Measurements from ENCODE around the gene KNL1.
"Not testable (repeated sequence)": the region's sequence is repeated elsewhere in the genome, so short reads cannot be mapped to it uniquely, and the experiment has no call there.

KNL1 gene, protein sequence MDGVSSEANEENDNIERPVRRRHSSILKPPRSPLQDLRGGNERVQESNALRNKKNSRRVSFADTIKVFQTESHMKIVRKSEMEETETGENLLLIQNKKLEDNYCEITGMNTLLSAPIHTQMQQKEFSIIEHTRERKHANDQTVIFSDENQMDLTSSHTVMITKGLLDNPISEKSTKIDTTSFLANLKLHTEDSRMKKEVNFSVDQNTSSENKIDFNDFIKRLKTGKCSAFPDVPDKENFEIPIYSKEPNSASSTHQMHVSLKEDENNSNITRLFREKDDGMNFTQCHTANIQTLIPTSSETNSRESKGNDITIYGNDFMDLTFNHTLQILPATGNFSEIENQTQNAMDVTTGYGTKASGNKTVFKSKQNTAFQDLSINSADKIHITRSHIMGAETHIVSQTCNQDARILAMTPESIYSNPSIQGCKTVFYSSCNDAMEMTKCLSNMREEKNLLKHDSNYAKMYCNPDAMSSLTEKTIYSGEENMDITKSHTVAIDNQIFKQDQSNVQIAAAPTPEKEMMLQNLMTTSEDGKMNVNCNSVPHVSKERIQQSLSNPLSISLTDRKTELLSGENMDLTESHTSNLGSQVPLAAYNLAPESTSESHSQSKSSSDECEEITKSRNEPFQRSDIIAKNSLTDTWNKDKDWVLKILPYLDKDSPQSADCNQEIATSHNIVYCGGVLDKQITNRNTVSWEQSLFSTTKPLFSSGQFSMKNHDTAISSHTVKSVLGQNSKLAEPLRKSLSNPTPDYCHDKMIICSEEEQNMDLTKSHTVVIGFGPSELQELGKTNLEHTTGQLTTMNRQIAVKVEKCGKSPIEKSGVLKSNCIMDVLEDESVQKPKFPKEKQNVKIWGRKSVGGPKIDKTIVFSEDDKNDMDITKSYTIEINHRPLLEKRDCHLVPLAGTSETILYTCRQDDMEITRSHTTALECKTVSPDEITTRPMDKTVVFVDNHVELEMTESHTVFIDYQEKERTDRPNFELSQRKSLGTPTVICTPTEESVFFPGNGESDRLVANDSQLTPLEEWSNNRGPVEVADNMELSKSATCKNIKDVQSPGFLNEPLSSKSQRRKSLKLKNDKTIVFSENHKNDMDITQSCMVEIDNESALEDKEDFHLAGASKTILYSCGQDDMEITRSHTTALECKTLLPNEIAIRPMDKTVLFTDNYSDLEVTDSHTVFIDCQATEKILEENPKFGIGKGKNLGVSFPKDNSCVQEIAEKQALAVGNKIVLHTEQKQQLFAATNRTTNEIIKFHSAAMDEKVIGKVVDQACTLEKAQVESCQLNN (N-terminal part only)

DNA sequence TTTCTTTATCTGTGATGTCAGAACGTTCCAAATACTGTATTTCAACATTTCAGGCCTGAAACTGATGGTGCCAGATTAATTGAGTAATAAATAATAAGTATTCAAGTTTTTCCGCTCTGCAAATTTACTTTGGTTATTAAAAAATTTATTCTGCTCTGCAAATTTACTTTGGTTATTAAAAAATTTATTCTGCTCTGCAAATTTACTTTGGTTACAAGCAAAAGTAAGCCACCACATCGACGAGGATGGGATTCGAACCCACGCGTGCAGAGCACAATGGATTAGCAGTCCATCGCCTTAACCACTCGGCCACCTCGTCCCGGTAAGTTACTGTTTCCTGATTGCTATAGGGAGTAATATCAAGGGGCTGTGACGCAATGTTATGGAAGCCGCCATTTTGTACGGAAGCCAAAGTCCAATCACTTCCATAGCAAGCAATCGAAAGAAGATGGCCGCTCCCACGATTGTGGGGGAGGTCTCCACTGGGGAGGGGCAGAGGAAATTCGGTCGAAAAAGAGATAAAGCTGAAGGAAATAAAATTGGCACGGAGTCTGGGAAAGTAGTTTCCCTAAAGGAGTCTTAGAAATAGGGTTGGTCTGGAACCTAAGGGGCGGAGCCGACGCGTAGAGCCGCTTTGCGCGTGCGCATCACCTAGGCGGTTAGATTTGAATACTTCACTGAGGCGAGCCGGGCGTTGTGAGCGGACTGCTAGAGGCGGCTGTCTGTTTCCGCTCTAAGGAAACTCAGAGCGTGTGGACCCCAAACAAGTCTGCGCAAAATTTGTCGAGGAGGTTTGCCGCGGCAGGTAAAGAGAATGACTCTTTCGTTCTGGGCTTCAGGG, at the start of gene KNL1:
TSS of gene KNL1 (plus strand) at position 662 of the 841 bp plus-strand sequence. CDS start 8,683 bp downstream, outside the sequence.
- peak; percentile 83 for DNase-seq

DNA sequence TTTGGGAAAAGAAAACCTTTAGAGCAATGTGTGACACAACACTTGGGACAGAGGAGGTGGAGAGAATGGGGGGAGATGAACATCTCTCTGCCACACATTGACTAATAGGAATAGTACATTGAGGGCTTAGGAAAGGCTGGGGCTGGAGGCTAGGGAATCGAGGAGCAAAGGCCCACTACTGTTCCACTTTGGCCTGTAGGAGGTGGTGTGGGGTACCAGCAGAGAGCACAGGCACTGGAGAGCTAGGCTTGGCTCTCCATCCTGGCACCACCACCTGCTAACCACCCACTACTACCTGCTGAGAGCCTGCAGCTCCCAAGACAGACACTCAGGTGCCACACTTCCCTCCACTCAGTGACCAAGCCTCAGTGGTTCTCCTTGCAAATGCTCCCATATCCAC, 48.6 kb upstream of the KNL1 start:
- DNase-seq: no peak

DNA sequence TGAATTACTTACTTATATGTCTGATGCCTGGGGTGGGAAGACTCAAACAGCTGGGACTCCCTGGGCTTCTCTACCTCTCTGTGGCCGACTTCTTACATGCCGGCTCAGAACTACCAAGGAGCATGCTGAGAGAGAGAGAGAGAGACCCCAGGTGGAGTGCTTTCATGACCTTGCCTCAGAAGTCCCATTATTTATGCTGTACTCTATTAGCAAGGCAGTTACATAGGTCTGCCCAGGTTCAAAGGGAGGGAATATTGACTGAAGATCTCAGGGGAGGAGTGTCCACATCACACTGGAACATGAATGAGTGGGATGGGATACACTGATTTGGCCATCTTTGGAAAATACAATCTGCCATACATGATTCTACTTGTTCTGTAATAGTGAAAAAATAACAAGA, 45.4 kb upstream of the KNL1 start:
- DNase-seq: no peak

DNA sequence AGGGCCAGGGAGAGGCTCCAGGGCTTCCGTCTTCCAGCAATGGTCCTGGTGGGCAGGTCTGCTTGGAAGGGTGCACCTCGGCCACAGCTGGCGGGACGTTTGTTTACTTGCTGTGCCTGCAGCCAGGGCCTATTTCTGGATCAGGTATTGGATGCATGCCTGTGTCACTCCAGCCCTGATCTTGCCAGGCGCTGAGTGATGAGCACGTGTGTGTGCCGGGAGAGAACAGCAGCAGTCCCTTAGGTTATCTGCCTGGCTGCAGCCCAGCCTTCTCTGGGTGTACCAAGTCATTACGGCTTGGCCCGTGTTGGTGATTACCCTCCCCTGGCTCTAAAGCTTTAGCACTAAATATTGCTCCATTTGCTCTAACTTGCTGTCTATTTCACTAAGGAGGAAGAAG, 44.2 kb upstream of the KNL1 start:
- no peak for DNase-seq

DNA sequence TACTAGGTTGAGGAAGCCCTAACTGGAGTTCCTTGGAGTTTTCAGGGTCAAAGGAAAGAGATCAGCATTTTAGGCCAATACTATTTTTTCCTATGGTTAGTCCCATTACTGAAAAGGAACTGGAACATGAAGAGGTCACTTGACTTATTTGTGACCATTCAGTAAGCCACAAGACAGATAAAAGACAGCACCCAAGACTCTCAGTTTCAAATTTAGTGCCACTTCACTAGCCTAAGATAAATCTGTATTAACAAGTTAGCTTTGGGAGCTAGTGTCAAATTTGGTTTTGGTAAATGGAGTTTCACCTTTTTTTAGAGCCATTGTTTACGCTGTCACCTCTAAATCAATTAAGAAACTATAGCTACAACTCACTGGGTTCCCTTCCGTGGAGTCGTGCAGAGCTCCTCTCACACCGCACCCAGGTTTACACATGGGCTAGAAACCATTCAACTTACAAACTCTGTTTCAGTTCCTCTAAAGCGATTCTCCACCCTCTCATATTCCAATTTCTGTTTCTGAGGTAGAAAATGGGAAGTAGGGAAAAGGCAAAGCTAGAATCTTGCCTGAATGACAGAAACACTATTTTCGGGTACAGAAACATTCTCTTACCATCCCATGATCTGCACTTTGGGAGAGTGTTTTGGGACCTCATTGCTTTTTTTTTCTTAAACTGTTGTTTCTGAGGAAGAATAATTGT, 43.6 kb upstream of the KNL1 start:
- no peak for DNase-seq

DNA sequence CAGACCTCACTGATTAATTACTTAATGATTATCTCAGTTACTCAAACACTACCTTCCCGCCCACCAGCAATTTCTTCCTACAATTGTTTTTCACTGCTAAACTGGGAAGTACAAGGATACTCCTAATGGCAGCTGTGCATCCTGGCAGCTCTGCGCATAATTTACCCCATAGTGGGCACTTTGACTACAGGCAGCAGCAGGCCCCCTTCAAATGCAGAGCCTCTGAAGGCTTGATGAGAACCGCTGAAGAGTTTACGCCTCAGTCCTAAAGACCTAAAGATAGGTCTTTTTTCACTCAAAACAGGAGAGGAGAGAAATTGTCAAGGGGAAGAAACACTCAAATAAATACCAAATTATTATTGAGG, 39.9 kb upstream of the KNL1 start:
- no peak for DNase-seq

DNA sequence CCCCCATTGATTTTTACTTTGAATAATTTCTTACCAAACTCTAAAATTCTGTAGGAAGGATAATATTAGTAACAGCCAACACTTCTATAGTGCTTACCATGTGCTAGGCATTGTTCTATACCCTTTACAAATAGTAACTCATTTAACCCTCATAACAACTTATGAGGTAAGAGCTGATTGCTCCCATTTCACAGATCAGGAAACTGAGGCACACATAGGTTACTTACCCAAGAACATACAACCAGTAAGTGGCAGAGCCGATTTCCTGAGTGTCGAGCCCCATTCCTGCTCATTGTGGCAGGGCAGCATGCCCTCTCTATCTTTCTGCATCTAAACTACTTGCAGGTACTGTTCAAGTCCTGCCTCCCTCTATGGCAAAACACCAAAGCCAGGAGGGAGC, 38.2 kb upstream of the KNL1 start:
- no peak for DNase-seq

DNA sequence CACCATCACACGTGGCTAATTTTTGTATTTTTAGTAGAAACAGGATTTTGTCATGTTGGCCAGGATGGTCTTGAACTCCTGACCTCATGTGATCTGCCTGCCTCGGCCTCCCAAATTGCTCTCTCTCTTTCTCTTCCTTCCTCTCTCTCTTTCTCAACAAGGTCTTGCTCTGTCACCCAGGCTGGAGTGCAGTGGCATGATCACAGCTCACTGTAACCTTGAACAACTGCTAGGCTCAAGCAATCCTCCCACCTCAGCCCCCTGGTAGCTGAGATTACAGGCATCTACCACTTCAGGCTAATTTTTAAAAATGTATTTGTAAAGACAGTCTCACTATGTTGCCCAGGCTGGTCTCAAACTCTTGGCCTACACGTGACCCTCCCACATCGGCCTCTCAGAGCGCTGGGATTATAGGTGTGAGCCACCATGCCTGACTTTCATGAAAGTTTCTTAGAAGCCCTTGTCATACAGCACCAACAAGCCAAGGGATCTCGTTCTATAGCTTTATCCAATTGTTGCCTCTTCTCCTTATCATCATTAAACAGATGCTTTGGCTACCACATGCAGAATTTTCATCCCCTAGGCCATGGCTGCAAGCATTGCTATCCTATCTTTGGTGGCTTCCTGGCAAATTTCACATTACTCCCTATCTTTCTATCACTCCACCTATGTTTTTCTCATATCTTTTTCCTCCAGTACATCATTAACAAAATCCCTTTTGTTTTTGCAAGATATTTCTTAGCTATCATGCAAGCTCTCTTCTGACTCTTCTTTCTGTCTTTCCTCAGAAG, 34.9 kb upstream of the KNL1 start:
- no peak for DNase-seq

DNA sequence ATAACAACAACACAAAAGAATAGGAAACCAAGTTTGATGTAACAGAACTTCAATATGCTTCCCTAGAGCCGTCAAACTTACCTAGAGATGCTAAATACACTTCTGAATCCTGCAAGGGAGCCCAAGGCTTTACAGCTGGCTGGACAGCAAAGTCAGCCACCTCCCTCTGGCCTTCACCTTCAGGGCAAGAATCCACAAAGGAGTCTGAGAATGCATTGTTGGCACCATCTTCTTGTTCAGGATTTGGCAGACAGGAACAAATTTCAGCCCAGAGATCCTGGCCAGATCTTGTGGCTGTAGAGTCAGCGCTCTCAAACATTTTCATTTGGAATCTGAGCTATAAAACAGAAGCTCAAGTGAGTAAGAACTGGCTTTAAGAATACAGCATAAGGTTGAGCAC, 31.4 kb upstream of the KNL1 start:
- no peak for DNase-seq

DNA sequence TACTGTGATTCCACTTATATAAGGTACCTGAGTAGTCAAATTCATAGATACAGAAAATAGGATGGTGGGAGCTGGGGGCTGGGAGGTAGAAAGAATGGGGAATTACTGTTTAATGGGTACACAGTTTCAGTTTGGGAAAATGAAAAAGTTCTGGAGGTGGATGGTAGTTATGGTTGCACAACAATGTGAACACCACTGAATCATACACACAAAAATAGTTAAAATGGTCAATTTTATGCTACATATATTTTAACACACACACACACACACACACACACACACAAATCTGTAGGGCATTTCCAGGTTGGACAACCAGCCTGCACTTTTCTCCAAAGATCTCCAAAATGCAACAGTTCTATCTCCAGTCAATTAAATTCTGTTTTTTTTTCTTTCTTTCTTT, 30.6 kb upstream of the KNL1 start:
- no peak for DNase-seq

DNA sequence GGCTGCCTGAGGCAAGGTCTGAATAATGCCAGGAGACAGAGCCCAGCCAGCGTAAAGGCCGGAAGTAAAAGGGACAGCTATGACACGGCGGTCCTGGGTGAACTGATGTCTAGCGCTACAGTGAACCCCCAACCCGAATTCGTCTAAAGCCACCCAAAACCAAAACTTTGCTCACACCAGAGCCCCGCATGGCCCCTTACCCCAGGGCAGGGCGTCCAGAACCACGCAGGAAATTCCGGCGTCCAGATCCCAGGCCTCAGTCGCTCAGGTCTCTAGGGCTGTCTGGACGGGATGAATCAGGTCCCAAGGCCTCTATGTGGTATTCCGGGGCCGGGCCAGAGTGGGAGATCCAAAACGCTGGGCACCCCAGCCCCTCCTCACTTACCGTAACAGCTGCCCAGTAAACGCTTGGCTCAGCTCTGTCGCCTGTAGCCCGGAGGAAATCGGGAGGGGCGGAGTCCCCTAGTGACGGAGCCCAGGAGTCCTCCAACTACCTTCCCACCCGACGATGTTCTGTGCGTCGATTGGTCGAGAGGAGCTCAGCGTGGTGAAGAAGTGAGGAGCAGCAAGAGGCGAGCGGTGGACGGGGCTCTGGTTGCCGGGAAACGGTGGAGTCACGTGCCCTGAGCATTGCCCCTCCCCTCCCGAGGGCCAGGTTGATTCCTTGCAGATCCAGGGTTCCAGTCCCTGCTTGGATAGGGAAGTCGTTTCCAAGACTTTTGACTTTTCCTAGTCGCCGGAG, 29.3 kb upstream of the KNL1 start, which contains the start of gene CCDC32:
TSS of gene CCDC32 (minus strand) at position 452 of the 742 bp plus-strand sequence. CDS start 2,027 bp downstream, outside the sequence.
- peak; percentile 93 for DNase-seq

DNA sequence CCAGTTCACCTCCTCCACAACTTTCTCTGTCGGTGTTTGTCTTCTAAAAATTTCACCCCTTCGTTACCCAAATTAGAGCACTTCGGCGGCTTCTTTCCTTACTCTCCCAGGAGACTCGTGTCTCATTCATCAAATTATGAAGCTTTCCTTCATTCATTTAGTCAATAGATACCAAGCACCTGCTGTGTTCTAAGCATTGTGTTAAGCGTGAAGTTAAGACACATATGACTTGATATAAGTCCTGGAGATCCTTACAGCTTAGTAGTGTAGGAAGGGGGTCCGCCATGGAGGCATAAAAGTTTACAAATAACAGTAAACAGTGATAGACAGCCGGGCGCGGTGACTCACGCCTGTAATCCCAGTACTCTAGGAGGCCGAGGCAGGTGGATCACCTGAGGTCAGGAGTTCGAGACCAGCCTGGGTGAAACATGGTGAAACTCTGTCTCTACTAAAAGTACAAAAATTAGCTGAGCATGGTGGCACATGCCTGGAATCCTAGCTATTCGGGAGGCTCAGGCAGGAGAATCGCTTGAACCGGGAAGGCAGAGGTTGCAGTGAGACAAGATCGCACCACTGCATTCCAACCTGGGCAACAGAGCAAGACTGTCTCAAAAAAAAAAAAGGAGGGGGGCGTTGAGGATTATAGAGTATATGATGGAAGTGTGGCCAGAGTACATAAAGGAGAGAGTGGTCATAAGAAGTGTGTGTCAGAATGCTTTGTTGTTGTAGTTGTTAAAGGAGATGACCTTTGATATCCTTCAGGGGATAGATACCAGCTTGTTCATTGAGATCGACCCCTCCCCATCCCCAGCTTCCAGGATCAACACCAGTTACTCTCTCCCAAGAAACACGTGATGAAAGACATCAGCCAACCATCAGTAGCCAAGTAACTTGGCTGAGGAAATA, 28.5 kb upstream of the KNL1 start:
- DNase-seq: no peak

DNA sequence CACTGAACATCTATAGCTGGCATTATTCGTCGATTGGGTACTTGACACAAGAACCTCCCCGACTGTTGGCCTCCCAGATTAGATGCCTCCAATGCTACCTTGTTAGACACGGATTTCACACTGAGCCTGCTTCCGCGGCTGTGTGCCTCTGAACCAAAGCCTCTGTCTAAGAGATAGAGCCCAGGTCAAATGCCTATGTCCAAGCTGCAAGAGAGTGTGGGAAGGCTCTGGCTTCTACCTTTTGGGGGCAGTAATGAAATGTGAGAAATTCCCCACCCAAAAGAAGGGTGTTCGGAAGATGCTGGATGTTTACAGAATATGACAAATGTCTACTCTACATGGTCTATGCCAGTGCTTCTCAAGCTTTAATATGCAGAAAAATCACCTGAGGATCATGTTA, 26.9 kb upstream of the KNL1 start:
- no peak for DNase-seq

DNA sequence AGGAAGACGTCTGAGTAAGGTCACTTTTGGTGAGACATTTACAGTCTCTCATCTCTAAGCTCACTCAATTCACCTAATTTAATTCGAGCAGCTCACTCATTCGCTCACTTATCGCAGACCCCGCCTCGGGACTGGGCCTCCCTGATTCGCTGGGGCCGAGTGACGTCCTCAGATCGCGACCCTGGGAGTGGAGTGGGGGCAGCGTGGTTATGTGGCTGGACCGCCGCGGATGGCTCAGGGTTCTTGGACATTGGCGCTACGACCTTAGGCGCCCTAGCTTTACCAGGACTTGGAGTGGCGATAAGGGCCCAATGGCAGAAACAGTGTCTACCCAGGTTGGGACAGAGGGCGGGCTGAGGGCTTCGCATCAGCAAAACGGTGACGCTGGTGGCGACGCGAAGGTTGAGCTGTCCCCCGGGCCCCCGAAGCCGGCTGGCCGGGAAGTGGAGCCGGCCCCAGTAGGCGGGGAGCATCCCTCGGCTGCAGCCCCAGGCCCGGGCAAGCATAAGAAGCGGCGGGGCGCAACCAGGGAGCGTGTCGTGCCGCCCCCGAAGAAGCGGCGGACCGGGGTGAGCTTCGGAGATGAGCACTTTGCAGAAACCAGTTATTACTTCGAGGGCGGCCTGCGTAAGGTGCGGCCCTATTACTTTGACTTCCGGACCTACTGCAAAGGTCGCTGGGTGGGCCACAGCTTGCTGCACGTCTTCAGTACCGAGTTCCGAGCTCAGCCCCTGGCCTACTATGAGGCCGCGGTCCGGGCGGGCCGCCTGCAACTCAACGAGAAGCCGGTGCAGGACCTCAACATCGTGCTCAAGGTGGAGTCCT, 24.7 kb upstream of the KNL1 start, which contains the start of gene RPUSD2:
TSS of gene RPUSD2 (plus strand) at position 171 of the 825 bp plus-strand sequence. CDS start at position 210, 39 bp downstream.
- peak; percentile 92 for DNase-seq

DNA sequence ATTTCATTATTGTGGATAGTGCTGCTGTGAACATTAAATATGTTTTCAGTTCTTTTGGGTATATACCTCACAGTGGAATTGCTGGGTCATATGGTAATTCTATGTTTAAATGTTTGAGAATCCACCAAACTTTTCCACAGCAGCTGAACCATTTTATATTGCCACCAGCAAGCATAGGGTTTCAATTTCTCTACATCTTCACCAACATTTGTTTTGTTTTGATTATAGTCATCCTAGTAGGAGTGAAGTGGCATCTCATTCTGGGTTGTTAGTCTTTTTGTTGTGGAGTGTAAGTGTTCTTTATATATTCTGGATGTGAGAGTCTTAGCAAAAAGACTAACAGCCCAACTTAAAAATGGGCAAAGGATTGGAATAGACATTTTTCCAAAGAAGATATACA, 18.9 kb upstream of the KNL1 start:
- DNase-seq: no peak

DNA sequence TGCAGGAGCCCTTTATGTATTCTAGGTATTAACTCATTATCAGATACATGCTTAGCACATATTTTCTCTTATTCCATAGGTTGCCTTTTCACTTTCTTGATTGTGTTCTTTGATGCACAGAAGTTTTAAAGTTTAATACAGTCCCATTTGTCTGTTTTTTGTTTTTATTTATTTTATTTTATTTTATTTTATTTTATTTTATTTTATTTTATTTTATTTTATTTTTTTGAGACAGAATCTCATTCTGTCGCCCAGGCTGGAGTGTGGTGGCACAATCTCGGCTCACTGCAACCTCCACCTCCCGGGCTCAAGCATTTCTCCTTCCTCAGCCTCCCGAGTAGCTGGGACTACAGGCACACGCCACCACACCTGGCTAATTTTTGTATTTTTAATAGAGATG, 17.1 kb upstream of the KNL1 start:
- not testable (repeated sequence) for DNase-seq

DNA sequence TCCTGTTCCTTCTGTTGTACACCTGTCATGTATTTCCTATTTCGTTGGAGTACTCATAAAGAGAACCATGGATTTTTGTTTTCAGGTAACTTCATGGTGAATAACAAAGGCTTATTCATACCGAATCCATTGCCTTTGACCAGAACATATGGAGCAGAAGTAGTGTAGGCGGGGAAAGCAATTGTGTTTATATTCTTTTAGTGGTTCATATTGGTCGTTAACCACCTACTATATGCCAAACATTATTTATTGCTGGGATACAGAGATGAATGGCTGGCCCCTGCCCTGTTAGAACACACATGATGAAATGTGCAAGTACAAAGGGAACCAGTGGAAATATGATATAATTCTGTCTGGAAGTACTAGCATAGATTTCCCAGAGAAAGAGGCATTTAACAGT, 15.2 kb upstream of the KNL1 start:
- no peak for DNase-seq

DNA sequence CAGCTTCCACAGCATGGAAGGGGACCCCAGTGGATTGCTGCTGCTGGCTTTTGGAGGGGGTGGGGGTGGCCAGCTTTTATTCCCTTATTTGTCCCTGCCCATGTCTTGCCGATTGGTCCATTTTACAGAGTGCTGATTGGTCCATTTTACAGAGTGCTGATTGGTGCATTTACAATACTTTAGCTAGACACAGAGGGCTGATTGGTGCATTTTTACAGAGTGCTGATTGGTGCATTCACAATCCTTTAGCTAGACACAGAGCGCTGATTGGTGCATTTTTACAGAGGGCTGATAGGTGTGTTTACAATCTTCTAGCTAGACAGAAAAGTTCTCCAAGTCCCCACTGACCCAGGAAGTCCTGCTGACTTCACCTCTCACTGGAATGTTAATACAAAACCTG, 12.3 kb upstream of the KNL1 start:
- not testable (repeated sequence) for DNase-seq
